ENCODE measurements around the gene ELL3.

ELL3 gene

DNA sequence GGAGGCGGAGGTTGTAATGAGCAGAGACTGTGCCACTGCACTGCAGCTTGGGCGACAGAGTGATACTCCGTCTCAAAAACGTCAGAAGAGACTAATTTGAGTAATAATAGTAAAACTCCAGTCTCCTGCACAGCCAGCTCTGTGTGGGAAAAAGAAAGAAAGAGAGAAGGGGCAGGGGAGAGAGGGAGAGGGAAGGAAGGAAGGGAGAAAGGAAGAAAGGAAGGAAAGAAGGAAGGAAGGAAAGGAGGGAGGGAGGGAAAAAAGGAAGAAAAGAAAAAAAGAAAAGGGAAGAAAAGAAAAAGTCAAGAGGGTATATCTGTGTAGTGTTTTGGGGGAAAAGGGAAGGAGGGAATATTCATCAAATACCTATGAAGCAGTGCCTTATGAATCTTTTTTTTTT lies 53.6 kb downstream of the ELL3 start:
- no peak for DNase-seq (ENCODE audit: low spot score)
